Adipocyte (in vitro differentiated cells): ENCODE data around the gene ABHD17C.
"Not testable (repeated sequence)": the region's sequence is repeated elsewhere in the genome, so short reads cannot be mapped to it uniquely, and the experiment has no call there.

Experiments used
- DNase-seq: peaks from one replicate; pipeline ENCODE4 v3.0.0-alpha.2; 2015; ENCODE audit warnings: low read depth
- H3K27me3 ChIP-seq: replicated peaks from 2 replicates; pipeline ENCODE4 v1.7.0; 2013; ENCODE audit warnings: mild to moderate bottlenecking, low read length, moderate library complexity; ENCODE audit not compliant: control insufficient read depth, insufficient read depth
- H3K36me3 ChIP-seq: 2 replicates; pipeline ENCODE4 v1.7.0; 2013; ENCODE audit warnings: low read length, mild to moderate bottlenecking, moderate library complexity; ENCODE audit not compliant: control insufficient read depth, insufficient read depth, severe bottlenecking
- H3K4me1 ChIP-seq: 2 replicates; pipeline ENCODE4 v1.7.0; 2013; ENCODE audit warnings: mild to moderate bottlenecking, low read length, moderate library complexity; ENCODE audit not compliant: control insufficient read depth, insufficient read depth
- H3K4me3 ChIP-seq: 2 replicates; pipeline ENCODE4 v1.7.0; 2013; ENCODE audit warnings: mild to moderate bottlenecking, low read length, moderate library complexity
- H3K9ac ChIP-seq: 2 replicates; pipeline ENCODE4 v1.7.0; 2013; ENCODE audit warnings: mild to moderate bottlenecking, low read length, moderate library complexity
- H3K9me3 ChIP-seq: 2 replicates; pipeline ENCODE4 v1.7.0; 2013; ENCODE audit warnings: mild to moderate bottlenecking, low read length, moderate library complexity; ENCODE audit not compliant: control insufficient read depth

ABHD17C gene

DNA sequence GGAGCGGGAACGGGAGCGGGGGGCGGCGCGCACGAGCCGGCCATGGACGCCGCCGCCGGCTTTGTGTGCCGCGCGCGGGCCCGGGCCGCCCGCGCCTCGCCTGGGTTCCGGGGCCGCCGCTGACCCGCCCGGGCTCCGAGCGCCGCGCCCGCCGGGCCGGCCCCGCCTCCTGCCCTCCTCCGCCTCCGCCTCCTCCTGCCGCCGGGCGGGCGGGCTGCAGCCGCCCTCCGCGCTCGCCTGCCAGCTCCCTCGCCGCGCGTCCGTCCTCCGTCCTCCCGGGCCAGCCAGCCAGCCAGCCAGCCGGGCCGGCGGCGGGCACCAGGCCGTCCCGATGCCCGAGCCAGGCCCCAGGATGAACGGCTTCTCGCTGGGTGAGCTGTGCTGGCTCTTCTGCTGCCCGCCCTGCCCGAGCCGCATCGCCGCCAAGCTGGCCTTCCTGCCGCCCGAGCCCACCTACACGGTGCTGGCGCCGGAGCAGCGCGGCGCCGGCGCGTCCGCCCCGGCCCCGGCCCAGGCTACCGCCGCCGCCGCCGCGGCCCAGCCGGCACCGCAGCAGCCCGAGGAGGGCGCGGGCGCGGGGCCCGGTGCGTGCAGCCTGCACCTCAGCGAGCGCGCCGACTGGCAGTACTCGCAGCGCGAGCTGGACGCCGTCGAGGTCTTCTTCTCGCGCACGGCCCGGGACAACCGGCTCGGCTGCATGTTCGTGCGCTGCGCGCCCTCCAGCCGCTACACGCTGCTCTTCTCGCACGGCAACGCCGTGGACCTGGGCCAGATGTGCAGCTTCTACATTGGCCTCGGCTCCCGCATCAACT is at the start of gene ABHD17C:
Gene ABHD17C (plus strand): TSS at position 212 of the 812 bp plus-strand sequence. CDS start 120 bp downstream, at position 332.
- peak; percentile 82 for DNase-seq
- Histone ChIP-seq H3K27me3 (no peaks in the 10 kb centered on the region), H3K9ac (peak within 1 kb of the TSS; percentile 85), H3K9me3 (no peaks in the 10 kb centered on the region), H3K4me1 (peaks cover 30% of the 10 kb centered on the region), H3K4me3 (peak within 1 kb of the TSS; percentile 89), H3K36me3 (no peaks in the 10 kb centered on the region)

- H3K4me1 ChIP-seq: no peaks in the 10 kb centered on the region
- no peaks in the 10 kb centered on the region for H3K36me3 ChIP-seq
- peaks cover 8% of the 10 kb centered on the region for H3K9me3 ChIP-seq
- no peaks in the 10 kb centered on the region for H3K27me3 ChIP-seq
- H3K9ac ChIP-seq: no peak overlapping the region
- no peak overlapping the region for H3K4me3 ChIP-seq
- DNase-seq: no peak
These were observed 49.5 kb upstream of the ABHD17C start for GRCh38 chr15:80645494-80646065.

DNA sequence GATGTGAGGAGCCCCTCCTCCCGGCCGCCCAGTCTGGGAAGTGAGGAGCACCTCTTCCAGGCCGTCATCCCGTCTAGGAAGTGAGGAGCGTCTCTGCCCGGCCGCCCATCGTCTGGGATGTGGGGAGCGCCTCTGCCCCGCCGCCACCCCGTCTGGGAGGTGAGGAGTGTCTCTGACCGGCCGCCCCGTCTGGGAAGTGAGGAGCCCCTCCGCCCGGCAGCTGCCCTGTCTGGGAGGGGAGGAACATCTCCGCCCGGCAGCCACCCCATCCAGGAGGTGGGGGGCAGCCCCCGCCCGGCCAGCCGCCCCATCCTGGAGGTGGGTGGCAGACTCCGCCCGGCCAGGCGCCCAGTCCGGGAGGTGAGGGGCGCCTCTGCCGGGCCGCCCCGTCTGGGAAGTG is 47.7 kb upstream of the ABHD17C start:
- H3K9me3 ChIP-seq: peaks cover 15% of the 10 kb centered on the region
- not testable (repeated sequence) for H3K4me3 ChIP-seq, H3K4me1 ChIP-seq, H3K36me3 ChIP-seq, H3K9ac ChIP-seq, H3K27me3 ChIP-seq, DNase-seq

DNA sequence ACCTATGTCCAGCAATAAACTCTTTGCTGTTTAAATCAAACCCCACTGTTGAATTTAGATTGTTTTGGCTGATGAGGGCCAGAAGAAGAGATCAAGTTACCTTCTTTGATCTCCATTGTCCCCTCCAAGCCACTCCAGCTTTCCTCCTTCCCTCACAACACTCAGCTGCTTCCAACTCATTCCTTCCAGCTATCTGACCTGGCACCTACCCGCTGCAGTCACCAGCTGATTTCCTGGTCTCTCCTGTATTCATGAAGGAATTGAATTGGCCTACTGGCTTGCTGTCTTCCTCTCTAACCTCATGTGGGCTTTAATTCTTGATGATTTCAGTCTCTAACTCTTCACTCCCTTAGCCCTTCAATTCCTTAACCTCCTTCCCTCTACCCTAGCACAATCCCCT is 40.8 kb upstream of the ABHD17C start:
- Histone ChIP-seq H3K36me3 (no peaks in the 10 kb centered on the region), H3K9me3 (peaks cover 25% of the 10 kb centered on the region), H3K27me3 (no peaks in the 10 kb centered on the region), H3K4me3 (no peak overlapping the region), H3K4me1 (no peaks in the 10 kb centered on the region), H3K9ac (no peak overlapping the region)
- DNase-seq: no peak

- DNase-seq: no peak
- H3K4me1 ChIP-seq: no peaks in the 10 kb centered on the region
- H3K36me3 ChIP-seq: no peaks in the 10 kb centered on the region
- no peaks in the 10 kb centered on the region for H3K27me3 ChIP-seq
- H3K4me3 ChIP-seq: no peak overlapping the region
- H3K9ac ChIP-seq: no peak overlapping the region
- no peaks in the 10 kb centered on the region for H3K9me3 ChIP-seq
These were observed 35.7 kb upstream of the ABHD17C start for GRCh38 chr15:80659375-80659774.

- Histone ChIP-seq H3K27me3 (no peaks in the 10 kb centered on the region), H3K9me3 (no peaks in the 10 kb centered on the region), H3K36me3 (no peaks in the 10 kb centered on the region), H3K4me3 (no peak overlapping the region), H3K4me1 (no peaks in the 10 kb centered on the region), H3K9ac (no peak overlapping the region)
- DNase-seq: peak; percentile 33
These were observed 35.0 kb upstream of the ABHD17C start for GRCh38 chr15:80660119-80660518.

- Histone ChIP-seq H3K36me3 (no peaks in the 10 kb centered on the region), H3K4me1 (no peaks in the 10 kb centered on the region), H3K27me3 (no peaks in the 10 kb centered on the region), H3K4me3 (no peak overlapping the region), H3K9me3 (no peaks in the 10 kb centered on the region), H3K9ac (no peak overlapping the region)
- DNase-seq: no peak
These were observed 33.0 kb upstream of the ABHD17C start for GRCh38 chr15:80662129-80662528.

GRCh38 chr15:80662757-80663553 is 32.2 kb upstream of the ABHD17C start:
- no peak overlapping the region for H3K9ac ChIP-seq
- no peak overlapping the region for H3K4me3 ChIP-seq
- H3K27me3 ChIP-seq: no peaks in the 10 kb centered on the region
- no peaks in the 10 kb centered on the region for H3K4me1 ChIP-seq
- DNase-seq: no peak
- H3K36me3 ChIP-seq: no peaks in the 10 kb centered on the region
- H3K9me3 ChIP-seq: no peaks in the 10 kb centered on the region

- Histone ChIP-seq H3K27me3 (no peaks in the 10 kb centered on the region), H3K9me3 (no peaks in the 10 kb centered on the region), H3K4me3 (no peak overlapping the region), H3K4me1 (peaks cover 7% of the 10 kb centered on the region), H3K36me3 (no peaks in the 10 kb centered on the region), H3K9ac (no peak overlapping the region)
- no peak for DNase-seq
These were observed 30.0 kb upstream of the ABHD17C start for GRCh38 chr15:80665151-80665550.

- no peaks in the 10 kb centered on the region for H3K9me3 ChIP-seq
- H3K36me3 ChIP-seq: no peaks in the 10 kb centered on the region
- H3K27me3 ChIP-seq: no peaks in the 10 kb centered on the region
- DNase-seq: no peak
- H3K4me3 ChIP-seq: no peak overlapping the region
- H3K4me1 ChIP-seq: peaks cover 7% of the 10 kb centered on the region
- no peak overlapping the region for H3K9ac ChIP-seq
These were observed 27.2 kb upstream of the ABHD17C start for GRCh38 chr15:80667936-80668335.

DNA sequence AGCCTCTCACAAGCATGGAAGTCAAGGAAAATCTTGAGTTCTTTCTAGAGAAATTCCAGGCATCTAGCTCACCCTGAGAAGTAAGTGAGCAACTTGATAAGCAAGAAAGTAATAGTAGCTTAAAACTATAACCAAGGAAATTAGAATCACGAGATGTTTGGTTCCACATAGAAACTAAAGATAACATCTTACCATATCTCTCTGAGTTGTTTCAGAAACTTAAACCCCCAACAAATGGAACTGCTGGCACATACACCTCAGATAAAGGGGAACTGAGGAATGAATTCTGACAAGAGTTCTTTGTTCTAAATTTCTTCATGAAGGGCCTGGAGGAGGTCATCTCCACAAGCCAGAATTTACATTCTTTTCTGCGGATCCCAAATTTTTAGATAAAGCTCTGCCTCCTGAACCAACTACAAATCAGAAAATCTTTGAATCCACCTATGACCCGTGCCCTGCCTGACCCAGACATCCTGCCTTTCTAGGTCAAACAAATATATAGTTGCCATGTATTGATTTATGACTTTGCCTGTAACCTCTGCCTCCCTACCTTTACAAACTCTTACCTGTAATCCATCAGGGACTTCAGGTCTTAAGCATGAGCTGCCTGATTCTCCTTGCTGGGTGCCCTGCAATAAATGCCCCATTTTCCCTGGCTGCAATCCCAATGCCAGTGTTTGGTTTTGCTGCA is 26.4 kb upstream of the ABHD17C start:
- DNase-seq: no peak
- Histone ChIP-seq H3K36me3 (no peaks in the 10 kb centered on the region), H3K9me3 (no peaks in the 10 kb centered on the region), H3K9ac (no peak overlapping the region), H3K27me3 (no peaks in the 10 kb centered on the region), H3K4me1 (peaks cover 8% of the 10 kb centered on the region), H3K4me3 (no peak overlapping the region)
